Liver (tissue), 9 donors: Measurements from ENCODE around the gene CLCNKB. TPM values are rescaled to one million over a fixed set of nuclear protein-coding genes. Genes with fewer than 3 reads are reported as not detected.

Source experiments
- DNase-seq: peaks from one replicate; pipeline ENCODE4 v3.0.0-alpha.2; 2017; ENCODE audit warnings: low spot score
- H3K27ac ChIP-seq, 2 donors: one replicate each; pipeline ENCODE4 v1.7.0; 2013; ENCODE audit warnings: inconsistent platforms in 2 of 2, low read length in 2 of 2, control low read depth in 1 of 2, low read depth in 1 of 2, mild to moderate bottlenecking in 1 of 2
- H3K27me3 ChIP-seq, 4 donors: one replicate each; pipeline versions ENCODE4 v1.6.1 to v1.7.0; 2013; ENCODE audit warnings: low read length in 3 of 4, inconsistent platforms in 1 of 4, mild to moderate bottlenecking in 1 of 4, moderate library complexity in 1 of 4; ENCODE audit not compliant: control insufficient read depth in 4 of 4, insufficient read depth in 4 of 4
- H3K36me3 ChIP-seq, 4 donors: one replicate each; pipeline versions ENCODE4 v1.6.1 to v1.7.0; 2013; ENCODE audit warnings: low read length in 3 of 4, mild to moderate bottlenecking in 3 of 4, low read depth in 1 of 4, moderate library complexity in 1 of 4; ENCODE audit not compliant: control insufficient read depth in 4 of 4, insufficient read depth in 3 of 4
- H3K4me1 ChIP-seq, 4 donors: one replicate each; pipeline versions ENCODE4 v1.6.1 to v1.7.0; 2013; ENCODE audit warnings: low read length in 3 of 4, mild to moderate bottlenecking in 3 of 4, moderate library complexity in 1 of 4; ENCODE audit not compliant: control insufficient read depth in 4 of 4, insufficient read depth in 4 of 4
- H3K4me3 ChIP-seq, 3 donors: one replicate each; pipeline versions ENCODE4 v1.6.1 to v1.7.0; 2013; ENCODE audit warnings: low read length in 3 of 3, control low read depth in 1 of 3, low read depth in 1 of 3, mild to moderate bottlenecking in 1 of 3
- H3K9ac ChIP-seq, 2 donors: one replicate each; pipeline ENCODE4 v1.7.0; 2013; ENCODE audit warnings: low read length in 2 of 2, mild to moderate bottlenecking in 2 of 2, moderate library complexity in 2 of 2, control low read depth in 1 of 2, low read depth in 1 of 2
- H3K9me3 ChIP-seq, 4 donors: one replicate each; pipeline versions ENCODE4 v1.6.1 to v1.7.0; 2013; ENCODE audit warnings: low read length in 3 of 4; ENCODE audit not compliant: control insufficient read depth in 4 of 4
- ATF3 ChIP-seq: IDR thresholded peaks from 2 replicates; pipeline ENCODE4 v1.6.1; 2016; ENCODE audit warnings: antibody characterized with exemption
- CTCF ChIP-seq: fragments of 150-350 bp; IDR thresholded peaks from 2 replicates; pipeline ENCODE4 v1.5.1; 2017; ENCODE audit warnings: improper control_type of control experiment, low read depth, low read length; ENCODE audit not compliant: missing input control
- EGR1 ChIP-seq, 2 donors: IDR thresholded peaks; 2 replicates each; pipeline ENCODE4 v1.6.1; 2016 to 2018; ENCODE audit warnings: antibody characterized with exemption in 2 of 2, low read depth in 2 of 2
- FOXA1 ChIP-seq: IDR thresholded peaks from 2 replicates; pipeline ENCODE4 v1.6.1; 2016; ENCODE audit warnings: antibody characterized with exemption
- FOXA2 ChIP-seq: IDR thresholded peaks from 2 replicates; pipeline ENCODE4 v1.6.1; 2016; ENCODE audit warnings: antibody characterized with exemption
- GABPA ChIP-seq, 2 donors: IDR thresholded peaks in 1 of 2; conservative IDR thresholded peaks in 1 of 2; 2 replicates each; pipeline ENCODE4 v1.6.1; 2016; ENCODE audit warnings: antibody characterized with exemption in 2 of 2, mild to moderate bottlenecking in 1 of 2, moderate library complexity in 1 of 2
- HNF4A ChIP-seq, 2 donors: conservative IDR thresholded peaks; 2 replicates each; pipeline ENCODE4 v1.6.1; 2016; ENCODE audit warnings: antibody characterized with exemption in 2 of 2, mild to moderate bottlenecking in 2 of 2
- HNF4G ChIP-seq: IDR thresholded peaks from 2 replicates; pipeline ENCODE4 v1.6.1; 2016; ENCODE audit warnings: antibody characterized with exemption
- JUND ChIP-seq, 2 donors: IDR thresholded peaks; 2 replicates each; pipeline ENCODE4 v1.6.1; 2016; ENCODE audit warnings: antibody characterized with exemption in 2 of 2
- MAX ChIP-seq: IDR thresholded peaks from 2 replicates; pipeline ENCODE4 v1.6.1; 2016; ENCODE audit warnings: antibody characterized with exemption
- NR2F2 ChIP-seq: IDR thresholded peaks from 2 replicates; pipeline ENCODE4 v1.6.1; 2016; ENCODE audit warnings: antibody characterized with exemption
- RAD21 ChIP-seq, 2 donors: IDR thresholded peaks; 2 replicates each; pipeline ENCODE4 v1.6.1; 2016; ENCODE audit warnings: antibody characterized with exemption in 2 of 2, mild to moderate bottlenecking in 2 of 2
- REST ChIP-seq: IDR thresholded peaks from 2 replicates; pipeline ENCODE4 v1.6.1; 2016; ENCODE audit warnings: antibody characterized with exemption, mild to moderate bottlenecking
- RXRA ChIP-seq, 2 donors: IDR thresholded peaks; 2 replicates each; pipeline ENCODE4 v1.6.1; 2017 to 2018; ENCODE audit warnings: antibody characterized with exemption in 2 of 2, mild to moderate bottlenecking in 1 of 2
- SP1 ChIP-seq: IDR thresholded peaks from 2 replicates; pipeline ENCODE4 v1.6.1; 2018; ENCODE audit warnings: antibody characterized with exemption, mild to moderate bottlenecking
- TAF1 ChIP-seq: conservative IDR thresholded peaks from 2 replicates; pipeline ENCODE4 v1.6.1; 2016; ENCODE audit warnings: antibody characterized with exemption, mild to moderate bottlenecking
- YY1 ChIP-seq: IDR thresholded peaks from 2 replicates; pipeline ENCODE4 v1.6.1; 2016; ENCODE audit warnings: antibody characterized with exemption, mild to moderate bottlenecking
- ZBTB33 ChIP-seq: IDR thresholded peaks from 2 replicates; pipeline ENCODE4 v1.6.1; 2016; ENCODE audit warnings: antibody characterized with exemption
- WGBS: extraction: QIAGEN DNeasy Blood & Tissue Kit; methylation state at CpG from one replicate; pipeline ENCODE4 v1.1.7; 2013; 5-methylcytosine and 5-hydroxymethylcytosine counted together
- polyA plus RNA-seq, 2 donors: library from polyadenylated mRNA; stranded (reverse) in 1 of 2; unstranded in 1 of 2; fragments of 200-250 nt in 1 of 2; fragments of >200 nt in 1 of 2; fragmentation: Nextera tagmentation in 1 of 2; extraction: Ambion mirVana in 1 of 2; gene quantifications; one replicate each; pipeline versions ENCODE4 v1.2.1 to v1.2.3, GENCODE V29; 2013 to 2015
- total RNA-seq, 2 donors: library from RNA; depleted of rRNA; stranded (reverse); fragments of >200 nt; gene quantifications; one replicate each; pipeline ENCODE4 v1.2.3, GENCODE V29; 2014
- donor health status: healthy.
- donor health status: healthy.
- donor health status: healthy.
- donor health status: healthy.
- donor health status: healthy.

CLCNKB gene
- total and polyA plus RNA-seq, 4 donors = not detected

- no peak for TF ChIP-seq ZBTB33
- TF ChIP-seq SP1 = no peak
- peak; percentile 85 to 95 for TF ChIP-seq RAD21 (IDR thresholded peaks at IDR 0.05)
Measured at GRCh38 chr1:15994590-15995351, 48.8 kb upstream of the CLCNKB start (continued).

- H3K27me3 ChIP-seq = no peaks in the 10 kb centered on the region
- no peak for TF ChIP-seq HNF4G
- TF ChIP-seq JUND (IDR thresholded peaks at IDR 0.05) = no peak
- TF ChIP-seq ATF3 = no peak
- TF ChIP-seq FOXA2 = no peak
- TF ChIP-seq GABPA (IDR thresholded peaks at IDR 0.05 in 1 of 2, conservative IDR thresholded peaks at IDR 0.05 in 1 of 2) = no peak
- no peak for TF ChIP-seq FOXA1
- DNase-seq = no peak
- H3K4me3 ChIP-seq = no peak overlapping the region
- H3K9ac ChIP-seq = no peak overlapping the region
- H3K36me3 ChIP-seq = no peaks in the 10 kb centered on the region
- no peaks in the 10 kb centered on the region for H3K9me3 ChIP-seq
- WGBS = 88% methylated on average over 9 of the region's 9 CpGs
- H3K27ac ChIP-seq = no peak overlapping the region
- no peaks in the 10 kb centered on the region for H3K4me1 ChIP-seq
Measured at GRCh38 chr1:15997076-15997585, 46.5 kb upstream of the CLCNKB start.

- Histone ChIP-seq H3K4me1 (no peaks in the 10 kb centered on the region), H3K27ac (no peak overlapping the region), H3K4me3 (no peak overlapping the region), H3K36me3 (no peaks in the 10 kb centered on the region), H3K9me3 (no peaks in the 10 kb centered on the region), H3K9ac (no peak overlapping the region), H3K27me3 (no peaks in the 10 kb centered on the region)
- 95% methylated on average over 9 of the region's 9 CpGs for WGBS
- no peak for DNase-seq
- TF ChIP-seq RXRA (IDR thresholded peaks at IDR 0.05) (no peak), YY1 (no peak), MAX (no peak), SP1 (no peak), ATF3 (no peak), REST (no peak), EGR1 (IDR thresholded peaks at IDR 0.05; ENCODE audit: low read depth in 2 of 2) (no peak), ZBTB33 (no peak), TAF1 (no peak), HNF4A (conservative IDR thresholded peaks at IDR 0.05) (no peak), CTCF (no peak), NR2F2 (no peak), HNF4G (no peak), JUND (IDR thresholded peaks at IDR 0.05) (no peak), GABPA (IDR thresholded peaks at IDR 0.05 in 1 of 2, conservative IDR thresholded peaks at IDR 0.05 in 1 of 2) (no peak), FOXA1 (no peak), RAD21 (IDR thresholded peaks at IDR 0.05) (no peak), FOXA2 (no peak)
Measured at GRCh38 chr1:15997637-15998280, 45.8 kb upstream of the CLCNKB start.
